Measurements from ENCODE around the gene TTN. TPM values are rescaled to one million over a fixed set of nuclear protein-coding genes. Genes with fewer than 3 reads are reported as not detected.

TTN gene
- total and polyA plus RNA-seq, 2 of the 8 experiments (the other 6 are each of a cell fraction or from before 2014, with no cell fraction given): 0.30 to 9.7 TPM

DNA sequence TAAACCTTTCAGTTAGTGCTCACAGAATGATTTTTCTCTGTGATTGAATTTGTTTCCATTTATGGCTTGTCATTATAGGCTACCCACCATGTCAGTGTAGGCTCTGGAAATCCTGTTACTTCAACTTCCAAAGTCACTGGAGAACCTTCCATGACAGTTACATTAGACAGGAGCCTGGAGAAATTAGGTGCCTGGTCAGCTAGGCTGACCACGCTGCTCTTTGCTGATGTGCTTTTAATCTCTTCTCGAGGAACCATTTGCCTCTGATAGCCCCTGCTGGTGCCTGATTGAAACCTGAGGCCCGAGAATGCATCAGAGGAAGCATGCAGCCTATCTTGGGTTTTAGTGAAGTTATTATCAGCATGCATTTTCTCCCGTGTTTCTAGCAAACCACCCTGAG lies 29.6 kb upstream of the TTN start:
- no peak overlapping the region for H2AK5ac ChIP-seq (ENCODE audit: low read depth, low read length)
- no peak overlapping the region; a peak in 1 of 4 replicates for H3K4me2 ChIP-seq (ENCODE audit: insufficient read depth in 1 of 2, low read depth in 2 of 2, low read length in 2 of 2)
- H3K56ac ChIP-seq (replicated peaks; ENCODE audit: insufficient read length, low read depth, low read length): no peak overlapping the region
- H3K23me2 ChIP-seq (ENCODE audit: low read depth, low read length): no peaks in the 10 kb centered on the region
- H2BK12ac ChIP-seq (ENCODE audit: low read depth, low read length): no peak overlapping the region
- POLR2A ChIA-PET (ENCODE audit: partially characterized antibody): interaction anchor here (1.2 kb wide), 1 partner anchor 51 kb away, joined by 3 read pairs; no protein-coding TSS in a partner anchor
- H3K9me3 ChIP-seq (ENCODE audit: insufficient read depth in 2 of 2, low read depth in 1 of 2, low read length in 1 of 2): no peaks in the 10 kb centered on the region
- H2BK5ac ChIP-seq (ENCODE audit: low read depth, low read length): no peak overlapping the region
- no peak overlapping the region for H3K14ac ChIP-seq (ENCODE audit: insufficient read length)
- no peak overlapping the region for H4K91ac ChIP-seq (replicated peaks; ENCODE audit: insufficient read length, low read length)
- no peak overlapping the region for H3K4me3 ChIP-seq (ENCODE audit: extremely low read depth in 1 of 4, insufficient read depth in 2 of 4, low read depth in 3 of 4, low read length in 4 of 4)
- CTCF ChIA-PET (ENCODE audit: partially characterized antibody): interaction anchor here (1.7 kb wide), 1 partner anchor 32 kb away, joined by 8 read pairs; no protein-coding TSS in a partner anchor
- no peaks in the 10 kb centered on the region for H3K36me3 ChIP-seq (ENCODE audit: control insufficient read depth in 2 of 4, insufficient read depth in 4 of 4, low read length in 3 of 4)
- H4K5ac ChIP-seq (ENCODE audit: insufficient read length, low read depth, low read length): no peak overlapping the region
- no peak overlapping the region for H2BK120ac ChIP-seq (replicated peaks; ENCODE audit: low read depth, low read length)
- H3K27ac ChIP-seq (ENCODE audit: low read depth, low read length): no peak overlapping the region; the same call in 1 of the 2 replicates
- H3K27me3 ChIP-seq (replicated peaks in 1 of 4; ENCODE audit: control insufficient read depth in 3 of 4, extremely low read depth in 1 of 4, insufficient read depth in 3 of 4, low read length in 3 of 4): peaks cover 0 to 1% (median 0%) of the 10 kb centered on the region in 4 experiments; a peak in 1 of 7 replicates
- TF ChIP-seq BCL11A (IDR thresholded peaks at IDR 0.05; ENCODE audit: low read depth in 2 of 2, low read length in 2 of 2): no peak
- peak; percentile 5 for TF ChIP-seq NANOG (IDR thresholded peaks at IDR 0.05; ENCODE audit: insufficient read depth, low read depth, low read length, poor library complexity, severe bottlenecking)
- H4K20me1 ChIP-seq (replicated peaks in 1 of 2; ENCODE audit: control insufficient read depth in 1 of 2, insufficient read depth in 2 of 2, low read length in 2 of 2): no peaks in the 10 kb centered on the region
- H3K4me1 ChIP-seq (replicated peaks in 1 of 4; ENCODE audit: control insufficient read depth in 3 of 4, insufficient read depth in 4 of 4, low read length in 3 of 4): peaks cover 0 to 8% (median 0%) of the 10 kb centered on the region in 4 experiments; a peak in 1 of 7 replicates
- FAIRE-seq (no peak), DNase-seq (ENCODE audit: low read depth in 1 of 2, low spot score in 2 of 2) (no peak)
- no peak overlapping the region for H3K23ac ChIP-seq (ENCODE audit: insufficient read length)
- H3K79me1 ChIP-seq (ENCODE audit: low read depth, low read length): no peaks in the 10 kb centered on the region
- no peak overlapping the region for H4K8ac ChIP-seq (ENCODE audit: extremely low read depth, insufficient read depth, low read length)
- H2AFZ ChIP-seq (ENCODE audit: low read length): peak overlapping the region; percentile 48; the same call in 1 of the 2 replicates
- H2BK20ac ChIP-seq (ENCODE audit: low read length): no peak overlapping the region
- no peaks in the 10 kb centered on the region for H3K79me2 ChIP-seq (ENCODE audit: control insufficient read depth in 1 of 2, insufficient read depth in 2 of 2, low read length in 2 of 2)
- no peak overlapping the region for H3K18ac ChIP-seq (ENCODE audit: extremely low read depth, low read length)
- no peak overlapping the region for H3K4ac ChIP-seq (replicated peaks; ENCODE audit: insufficient read length, low read depth, low read length)
- H3K9ac ChIP-seq (replicated peaks in 1 of 4; ENCODE audit: extremely low read depth in 1 of 4, low read depth in 3 of 4, low read length in 3 of 4): no peak overlapping the region
- 80% methylated on average over 4 of the region's 4 CpGs; no CpG with 5 or more reads in 1 of the 2 experiments for WGBS, 2 experiments (ENCODE audit: extremely low coverage in 1 of 2, insufficient coverage in 1 of 2, insufficient read length in 1 of 2, insufficient replicate concordance in 2 of 2, low coverage in 1 of 2, low lambda C conversion rate in 2 of 2, missing lambda C conversion rate in 1 of 2)
- H2BK15ac ChIP-seq (ENCODE audit: low read length): no peak overlapping the region

All from H1 (cell line).